GM23338 (cell line): ENCODE measurements around the gene CEND1. TPM values are rescaled to one million over a fixed set of nuclear protein-coding genes. Genes with fewer than 3 reads are reported as not detected.

Source experiments
- ATAC-seq: fragments of 200-7000 bp; cut with Tn5 transposase; 3 replicates; pipeline ENCODE4 v1.9.1; 2020
- DNase-seq: peaks from one replicate; pipeline ENCODE4 v3.0.0-alpha.2; 2015; ENCODE audit warnings: low spot score
- H2AFZ ChIP-seq: fragments of 200-600 bp; sonication (generic); 2 replicates; pipeline ENCODE4 v1.8.0; 2016; ENCODE audit warnings: antibody characterized with exemption, mild to moderate bottlenecking, moderate library complexity
- H3F3A ChIP-seq: fragments of 200-600 bp; sonication (generic); replicated peaks from 2 replicates; pipeline ENCODE4 v1.8.0; 2017; ENCODE audit warnings: antibody characterized with exemption, mixed run types, low read depth
- H3K27ac ChIP-seq: fragments of 200-600 bp; sonication (generic); 2 replicates; pipeline ENCODE4 v1.6.1; 2016; ENCODE audit warnings: low read depth
- H3K27me3 ChIP-seq: fragments of 200-600 bp; sonication (generic); 2 replicates; pipeline ENCODE4 v1.8.0; 2016; ENCODE audit warnings: mild to moderate bottlenecking, mixed run types, moderate library complexity; ENCODE audit not compliant: insufficient read depth
- H3K36me3 ChIP-seq: fragments of 200-600 bp; sonication (generic); 2 replicates; pipeline ENCODE4 v1.8.0; 2016; ENCODE audit warnings: mild to moderate bottlenecking; ENCODE audit not compliant: insufficient read depth
- H3K4me1 ChIP-seq: fragments of 200-600 bp; sonication (generic); 2 replicates; pipeline ENCODE4 v1.8.0; 2016; ENCODE audit warnings: mild to moderate bottlenecking, moderate library complexity; ENCODE audit not compliant: insufficient read depth
- H3K4me2 ChIP-seq: fragments of 200-600 bp; sonication (generic); 2 replicates; pipeline ENCODE4 v1.7.1; 2017; ENCODE audit warnings: mixed run types
- H3K4me3 ChIP-seq: fragments of 200-600 bp; sonication (generic); 2 replicates; pipeline ENCODE4 v1.6.1; 2016; ENCODE audit warnings: mixed run types
- H3K79me2 ChIP-seq: fragments of 200-600 bp; sonication (generic); replicated peaks from 2 replicates; pipeline ENCODE4 v1.8.0; 2017; ENCODE audit warnings: mild to moderate bottlenecking; ENCODE audit not compliant: insufficient read depth
- H3K9me2 ChIP-seq: fragments of 200-600 bp; sonication (generic); 2 replicates; pipeline ENCODE4 v1.8.0; 2017; ENCODE audit not compliant: insufficient read depth
- H4K20me1 ChIP-seq: fragments of 200-600 bp; sonication (generic); replicated peaks from 2 replicates; pipeline ENCODE4 v1.8.0; 2017; ENCODE audit warnings: mild to moderate bottlenecking; ENCODE audit not compliant: insufficient read depth
- H3K27ac Mint-ChIP-seq: 2 replicates; pipeline ENCODE4 v1.8.0; 2020; ENCODE audit warnings: inconsistent platforms, mild to moderate bottlenecking, moderate library complexity, mixed read lengths
- H3K27me3 Mint-ChIP-seq: 3 replicates; pipeline ENCODE4 v1.8.0; 2022; ENCODE audit warnings: low read depth, mild to moderate bottlenecking, moderate library complexity, mixed read lengths, inconsistent platforms; ENCODE audit not compliant: insufficient read depth, poor library complexity
- H3K36me3 Mint-ChIP-seq: 3 replicates; pipeline ENCODE4 v1.8.0; 2021; ENCODE audit warnings: low read depth, mild to moderate bottlenecking, inconsistent platforms, moderate library complexity, mixed read lengths
- H3K4me1 Mint-ChIP-seq: 3 replicates; pipeline ENCODE4 v1.8.0; 2020; ENCODE audit warnings: mild to moderate bottlenecking, inconsistent platforms, mixed read lengths
- H3K4me3 Mint-ChIP-seq: 3 replicates; pipeline ENCODE4 v1.8.0; 2021; ENCODE audit warnings: moderate library complexity, mild to moderate bottlenecking, inconsistent platforms, mixed read lengths
- H3K9me3 Mint-ChIP-seq: 3 replicates; pipeline ENCODE4 v1.8.0; 2020; ENCODE audit warnings: moderate library complexity, mild to moderate bottlenecking, inconsistent platforms, mixed read lengths
- CREB1 ChIP-seq: fragments of 250-450 bp; sonication (Bioruptor Pico); IDR thresholded peaks from 2 replicates; pipeline ENCODE4 v1.5.0; 2020; ENCODE audit warnings: low read depth, mild to moderate bottlenecking, moderate library complexity
- CTCF ChIP-seq, 2 experiments: fragments of 200-600 bp in 1 of 2; sonication (generic) in 1 of 2; conservative IDR thresholded peaks; 2 replicates each; pipeline versions ENCODE4 v1.5.1 to v1.6.1; 2016 to 2017; ENCODE audit warnings: antibody characterized with exemption in 2 of 2, low read depth in 2 of 2, mild to moderate bottlenecking in 2 of 2, moderate library complexity in 1 of 2
- ETS1 ChIP-seq: IDR thresholded peaks from 2 replicates; pipeline ENCODE4 v1.6.1; 2016; ENCODE audit warnings: antibody characterized with exemption
- EZH2 ChIP-seq: fragments of 200-600 bp; sonication (generic); IDR thresholded peaks from one replicate; pipeline ENCODE4 v1.8.0; 2017; ENCODE audit warnings: antibody characterized with exemption, mild to moderate bottlenecking, low read depth; ENCODE audit not compliant: unreplicated experiment
- EZH2phosphoT487 ChIP-seq: fragments of 200-600 bp; sonication (generic); IDR thresholded peaks from one replicate; pipeline ENCODE4 v1.8.1; 2018; ENCODE audit warnings: antibody characterized with exemption; ENCODE audit not compliant: unreplicated experiment
- NANOG ChIP-seq: IDR thresholded peaks from 2 replicates; pipeline ENCODE4 v1.6.1; 2016; ENCODE audit warnings: antibody characterized with exemption, borderline replicate concordance
- POLR2AphosphoS5 ChIP-seq: IDR thresholded peaks from 2 replicates; pipeline ENCODE4 v1.6.1; 2016; ENCODE audit warnings: antibody characterized with exemption, low read depth
- REST ChIP-seq: IDR thresholded peaks from one replicate; pipeline ENCODE4 v1.6.1; 2018; ENCODE audit warnings: antibody characterized with exemption; ENCODE audit not compliant: unreplicated experiment
- STAT1 ChIP-seq: IDR thresholded peaks from one replicate; pipeline ENCODE4 v1.6.1; 2016; ENCODE audit warnings: antibody characterized with exemption; ENCODE audit not compliant: unreplicated experiment
- ZNF114 ChIP-seq: fragments of 250-450 bp; sonication (Bioruptor Pico); IDR thresholded peaks from 2 replicates; pipeline ENCODE4 v1.5.0; 2020; ENCODE audit warnings: mild to moderate bottlenecking, moderate library complexity
- polyA plus RNA-seq: library from polyadenylated mRNA; unstranded; fragments of >200 nt; fragmentation: Nextera tagmentation; extraction: Ambion mirVana; gene quantifications from 2 replicates; pipeline ENCODE4 v1.2.1, GENCODE V29; 2016
- total RNA-seq: library from RNA; depleted of rRNA; stranded (reverse); fragments of >200 nt; shearing (Covaris generic); gene quantifications from 2 replicates; pipeline ENCODE4 v1.2.3, GENCODE V29; 2014

Gene CEND1
- total and polyA plus RNA-seq, 2 experiments from 2014 or later: 4.8 to 5.5 TPM

GRCh38 chr11:833114-833791 is 43.4 kb upstream of the CEND1 start (continued):
- no peak for TF ChIP-seq REST
- no peak for TF ChIP-seq ZNF114
- no peak for TF ChIP-seq POLR2AphosphoS5
- TF ChIP-seq STAT1: no peak
- no peak for TF ChIP-seq NANOG
- TF ChIP-seq EZH2phosphoT487: no peak
- no peak for TF ChIP-seq EZH2
- no peak for TF ChIP-seq CREB1
- no peak for TF ChIP-seq ETS1

- Histone ChIP-seq H2AFZ (no peak within 1 kb of the TSS), H3K4me3 (peak within 1 kb of the TSS; percentile 89), H3K27ac (no peak within 1 kb of the TSS), H3K27me3 (peaks cover 28% of the 10 kb centered on the region), H3F3A (peaks cover 26% of the 10 kb centered on the region), H3K36me3 (no peaks in the 10 kb centered on the region), H3K4me2 (peak within 1 kb of the TSS; percentile 98), H3K4me1 (peaks cover 34% of the 10 kb centered on the region), H3K79me2 (0 out of 2 replicates have a peak, but pooled peaks cover 5% of the 10 kb centered on the region), H3K9me2 (no peaks in the 10 kb centered on the region), H4K20me1 (peaks cover 14% of the 10 kb centered on the region; the same call in 1 of the 2 replicates)
- ATAC-seq (peak; percentile 22), DNase-seq (peak; percentile 82)
- H3K27me3 Mint-ChIP-seq: peaks cover 56% of the 10 kb centered on the region
- peaks cover 3% of the 10 kb centered on the region; the same call in 2 of the 3 replicates for H3K36me3 Mint-ChIP-seq
- H3K4me3 Mint-ChIP-seq: peak within 1 kb of the TSS; percentile 73
- H3K9me3 Mint-ChIP-seq: no peaks in the 10 kb centered on the region; the same call in 2 of the 3 replicates
- H3K27ac Mint-ChIP-seq: no peak within 1 kb of the TSS
- no peak for TF ChIP-seq EZH2phosphoT487
- no peak for TF ChIP-seq STAT1
- TF ChIP-seq POLR2AphosphoS5: peak; percentile 6; the same call in 1 of the 2 replicates
- no peak for TF ChIP-seq CREB1
- 0 out of 4 replicates have a peak, but pooled peaks of 1 of the 2 experiments have one; percentile 0 for TF ChIP-seq CTCF (conservative IDR thresholded peaks at IDR 0.05; ENCODE audit: low read depth in 2 of 2)
- H3K4me1 Mint-ChIP-seq: peaks cover 42% of the 10 kb centered on the region
These were observed 42.7 kb upstream of the CEND1 start, which contains the start of gene CD151 for GRCh38 chr11:832529-833113. CD151 (plus strand) TSS chr11:832952; CDS start chr11:836070, 3,118 bp downstream.
